A673 (cell line): ENCODE results near the gene HEATR9. TPM values are rescaled to one million over a fixed set of nuclear protein-coding genes. Genes with fewer than 3 reads are reported as not detected.

Source experiments
- BruUV-seq: library from RNA; stranded (reverse); fragments of 400-500 nt; replicated peaks from 2 replicates; lab custom pipeline; 2021; lab: Mats Ljungman, UMichigan
- CTCF ChIA-PET: fragments of 300-600 bp; sonication (Branson Sonifier 250); formaldehyde crosslinking; loops from one replicate; lab custom pipeline; 2022; ENCODE audit warnings: antibody characterized with exemption; lab: Charles Lee
- POLR2A ChIA-PET: fragments of 300-600 bp; sonication (Branson Sonifier 250); formaldehyde crosslinking; loops from one replicate; lab custom pipeline; 2022; ENCODE audit warnings: antibody characterized with exemption; ENCODE audit not compliant: low non-redundant PET; lab: Charles Lee
- DNase-seq: peaks from one replicate; pipeline ENCODE4 v3.0.0-alpha.2; 2015; ENCODE audit warnings: low spot score
- H3K27ac ChIP-seq: fragments of 200-600 bp; sonication (generic); 2 replicates; pipeline ENCODE4 v1.5.1; 2016; ENCODE audit warnings: mixed run types, low read depth, mild to moderate bottlenecking, mixed read lengths, antibody characterized with exemption, low read length; ENCODE audit not compliant: poor library complexity, severe bottlenecking
- H3K27me3 ChIP-seq: fragments of 200-600 bp; sonication (generic); replicated peaks from 2 replicates; pipeline ENCODE4 v1.6.1; 2017; ENCODE audit warnings: mixed run types, low read depth, mild to moderate bottlenecking, mixed read lengths, antibody characterized with exemption, low read length; ENCODE audit not compliant: insufficient read depth, poor library complexity
- H3K36me3 ChIP-seq: fragments of 200-600 bp; sonication (generic); 2 replicates; pipeline ENCODE4 v1.6.1; 2016; ENCODE audit warnings: mixed run types, mild to moderate bottlenecking, mixed read lengths, antibody characterized with exemption, low read length; ENCODE audit not compliant: insufficient read depth, poor library complexity, severe bottlenecking
- H3K4me1 ChIP-seq: fragments of 200-600 bp; sonication (generic); 2 replicates; pipeline ENCODE4 v1.6.1; 2017; ENCODE audit warnings: mixed run types, mild to moderate bottlenecking, mixed read lengths, antibody characterized with exemption, low read length; ENCODE audit not compliant: insufficient read depth, poor library complexity, severe bottlenecking
- H3K4me3 ChIP-seq: fragments of 200-600 bp; sonication (generic); 2 replicates; pipeline ENCODE4 v1.5.1; 2016; ENCODE audit warnings: low read depth, mixed run types, mild to moderate bottlenecking, mixed read lengths, low read length; ENCODE audit not compliant: poor library complexity, severe bottlenecking
- H3K9me3 ChIP-seq: fragments of 200-600 bp; sonication (generic); 2 replicates; pipeline ENCODE4 v1.6.1; 2016; ENCODE audit warnings: mixed run types, low read depth, mild to moderate bottlenecking, mixed read lengths, antibody characterized with exemption, low read length; ENCODE audit not compliant: poor library complexity, severe bottlenecking
- EZH2 ChIP-seq: fragments of 200-600 bp; sonication (generic); IDR thresholded peaks from 2 replicates; pipeline ENCODE4 v1.6.1; 2017; ENCODE audit warnings: borderline replicate concordance, low read depth, mild to moderate bottlenecking, mixed read lengths, antibody characterized with exemption, low read length; ENCODE audit not compliant: poor library complexity, severe bottlenecking
- intact Hi-C: fragments of 100-400 bp; cut with micrococcal nuclease; formaldehyde crosslinking; loops from one replicate; pipeline ENCODE4 v1.10.0; 2022; ENCODE audit not compliant: unreplicated experiment
- total RNA-seq: library from RNA; stranded (reverse); gene quantifications from 2 replicates; pipeline ENCODE4 v1.2.3, GENCODE V29; 2021
- TF ChIP-seq, protein P1 (sequence below): fragments of 300-800, 200-600 bp; sonication (generic); conservative IDR thresholded peaks from 2 replicates; pipeline ENCODE4 v1.5.1; 2017; ENCODE audit warnings: low read depth, mild to moderate bottlenecking, antibody characterized with exemption, low read length, moderate library complexity, mixed read lengths

HEATR9 gene
- total RNA-seq, 1 experiment from 2014 or later, result not detected

DNA sequence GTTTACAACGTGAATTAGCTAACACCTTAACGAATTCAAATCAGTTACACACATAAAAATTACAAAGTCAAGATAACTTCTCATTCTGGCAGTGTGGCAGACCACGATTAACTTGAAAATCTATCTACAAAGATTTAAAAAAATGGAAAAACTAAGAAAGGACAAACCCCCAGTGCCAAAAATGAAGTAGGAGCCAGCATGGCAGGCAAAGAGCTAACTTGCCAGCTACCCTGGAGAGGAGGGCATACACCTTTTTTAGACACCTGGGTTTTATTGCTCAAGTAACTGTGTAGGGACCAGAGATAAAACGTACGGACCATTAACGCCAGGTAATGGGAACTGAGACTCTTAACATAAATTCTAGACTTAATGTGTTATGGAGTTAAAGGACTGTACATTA is 56.9 kb downstream of the HEATR9 start:
- intact Hi-C loops, result no loop called here
- Histone ChIP-seq H3K9me3 (no peaks in the 10 kb centered on the region), H3K36me3 (no peaks in the 10 kb centered on the region), H3K4me3 (peak overlapping the region; percentile 84), H3K4me1 (peaks cover 17% of the 10 kb centered on the region), H3K27ac (no peak overlapping the region), H3K27me3 (no peaks in the 10 kb centered on the region)
- ChIA-PET CTCF (no interaction called here), POLR2A (no interaction called here)
- DNase-seq, result no peak
- no TSS peak for BruUV-seq
- no peak for TF ChIP-seq EZH2
- TF ChIP-seq, protein P1, sequence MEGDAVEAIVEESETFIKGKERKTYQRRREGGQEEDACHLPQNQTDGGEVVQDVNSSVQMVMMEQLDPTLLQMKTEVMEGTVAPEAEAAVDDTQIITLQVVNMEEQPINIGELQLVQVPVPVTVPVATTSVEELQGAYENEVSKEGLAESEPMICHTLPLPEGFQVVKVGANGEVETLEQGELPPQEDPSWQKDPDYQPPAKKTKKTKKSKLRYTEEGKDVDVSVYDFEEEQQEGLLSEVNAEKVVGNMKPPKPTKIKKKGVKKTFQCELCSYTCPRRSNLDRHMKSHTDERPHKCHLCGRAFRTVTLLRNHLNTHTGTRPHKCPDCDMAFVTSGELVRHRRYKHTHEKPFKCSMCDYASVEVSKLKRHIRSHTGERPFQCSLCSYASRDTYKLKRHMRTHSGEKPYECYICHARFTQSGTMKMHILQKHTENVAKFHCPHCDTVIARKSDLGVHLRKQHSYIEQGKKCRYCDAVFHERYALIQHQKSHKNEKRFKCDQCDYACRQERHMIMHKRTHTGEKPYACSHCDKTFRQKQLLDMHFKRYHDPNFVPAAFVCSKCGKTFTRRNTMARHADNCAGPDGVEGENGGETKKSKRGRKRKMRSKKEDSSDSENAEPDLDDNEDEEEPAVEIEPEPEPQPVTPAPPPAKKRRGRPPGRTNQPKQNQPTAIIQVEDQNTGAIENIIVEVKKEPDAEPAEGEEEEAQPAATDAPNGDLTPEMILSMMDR, result no peak

DNA sequence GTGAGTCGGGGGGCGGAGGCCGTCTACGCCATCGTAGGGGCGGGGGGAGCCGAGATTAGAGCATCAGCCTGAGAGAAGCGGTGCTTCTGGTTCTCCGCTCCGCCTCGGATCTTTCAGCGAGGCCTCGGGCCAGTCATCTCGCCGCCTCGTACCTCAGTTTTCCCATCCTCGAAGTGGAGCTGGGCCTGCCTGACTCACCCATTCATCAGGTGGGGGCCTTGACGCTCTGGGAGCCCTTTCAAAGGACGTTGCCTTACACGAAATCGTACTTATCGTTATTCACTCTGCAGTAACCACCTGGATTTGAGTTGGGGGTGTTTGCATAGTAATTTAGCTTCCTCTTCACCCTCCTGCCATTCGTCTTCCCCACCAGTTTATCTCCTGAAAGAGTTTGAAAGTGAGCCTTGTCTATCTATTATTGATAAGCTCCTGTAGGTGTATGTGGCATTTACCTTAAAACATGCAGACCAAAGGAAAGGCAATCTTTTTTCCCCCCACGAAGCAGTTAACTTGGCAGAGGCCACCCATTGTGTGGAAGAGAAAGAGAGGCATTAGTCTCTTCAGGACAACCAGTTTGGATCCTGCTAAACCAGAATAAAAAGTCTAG is 58.7 kb downstream of the HEATR9 start:
- Histone ChIP-seq H3K27me3 (no peaks in the 10 kb centered on the region), H3K4me1 (peaks cover 17% of the 10 kb centered on the region), H3K9me3 (no peaks in the 10 kb centered on the region), H3K36me3 (no peaks in the 10 kb centered on the region), H3K4me3 (peak overlapping the region; percentile 84), H3K27ac (peak overlapping the region; percentile 97)
- CTCF ChIA-PET, result no interaction called here
- POLR2A ChIA-PET, result no interaction called here
- no peak for DNase-seq
- BruUV-seq, result no TSS peak
- TF ChIP-seq, protein P1, result no peak
- no peak for TF ChIP-seq EZH2
- intact Hi-C loops, result loop anchor here (5.0 kb wide), 1 partner anchor 48 kb away; the partner anchor contains the start of gene C17orf50

DNA sequence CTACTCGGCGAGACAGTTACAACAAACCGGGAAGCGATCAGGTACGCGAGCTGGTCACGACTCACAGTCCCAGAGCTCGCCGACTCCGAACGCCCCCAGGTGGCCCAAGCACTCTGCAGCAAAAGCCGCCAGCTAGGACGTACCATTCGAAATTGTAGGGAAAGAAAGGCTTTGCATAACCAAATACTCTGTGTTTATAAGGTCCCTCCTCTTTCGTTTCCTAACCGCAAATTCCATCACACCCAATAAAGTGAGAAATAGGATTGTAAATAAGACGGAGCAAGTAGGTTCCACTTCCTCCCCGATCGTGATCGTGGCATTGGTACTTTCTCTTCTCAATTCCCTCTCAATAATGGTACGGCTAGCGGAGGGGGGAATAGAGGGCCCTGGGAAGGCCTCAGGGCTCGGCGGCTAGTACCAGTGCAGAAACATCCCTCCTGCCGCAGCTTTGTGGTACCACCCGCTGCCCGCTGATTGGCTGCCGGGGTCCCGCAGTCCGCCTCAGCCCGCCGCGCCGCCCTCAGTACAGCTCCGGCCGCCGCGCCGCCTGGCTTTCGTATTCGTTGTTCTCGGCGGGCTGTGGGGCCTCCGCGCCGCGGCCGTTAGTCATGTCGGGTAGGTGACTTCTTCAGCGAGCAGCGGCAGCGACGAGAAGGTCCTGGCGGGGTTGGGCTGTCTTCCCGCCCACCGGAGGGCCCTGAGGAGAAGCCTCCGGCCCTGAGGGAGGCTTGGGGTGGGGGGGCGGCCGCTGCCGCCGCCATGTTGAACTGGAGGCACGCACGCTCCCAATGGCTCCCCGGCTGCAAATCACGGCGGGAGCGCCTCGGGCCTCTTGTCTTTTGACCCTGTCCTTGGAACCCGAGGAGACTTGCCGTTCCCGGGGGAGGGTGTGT is 59.5 kb downstream of the HEATR9 start, which contains the start of gene TAF15:
Gene TAF15, plus strand, starts transcription at position 523 of the 893 bp plus-strand sequence. Its CDS starts 86 bp downstream, at position 609.
- BruUV-seq, result no TSS peak

More for the DNA sequence above, 59.5 kb downstream of the HEATR9 start, which contains the start of gene TAF15:
- intact Hi-C loops, result loop anchor here (5.0 kb wide), 1 partner anchor 47 kb away; the partner anchor contains the start of gene C17orf50
- no peak for TF ChIP-seq EZH2
- TF ChIP-seq, protein P1, result peak; percentile 63
- ChIA-PET POLR2A (interaction anchor here (0.6 to 1.2 kb wide), 3 partner anchors 13 to 202 kb away, joined by 5 to 7 read pairs (median 5); no protein-coding TSS in a partner anchor), CTCF (interaction anchor here (2.0 kb wide), 1 partner anchor 45 kb away, joined by 13 read pairs; no protein-coding TSS in a partner anchor)
- H3K9me3 ChIP-seq, result no peaks in the 10 kb centered on the region
- no peaks in the 10 kb centered on the region for H3K36me3 ChIP-seq
- peak within 1 kb of the TSS; percentile 97 for H3K27ac ChIP-seq
- no peaks in the 10 kb centered on the region for H3K27me3 ChIP-seq
- peak within 1 kb of the TSS; percentile 84 for H3K4me3 ChIP-seq
- H3K4me1 ChIP-seq, result peaks cover 17% of the 10 kb centered on the region
- DNase-seq, result peak; percentile 96
